Endometrium (tissue), 2 donors: ENCODE measurements around the gene GNB2.
"Not testable (repeated sequence)": the region's sequence is repeated elsewhere in the genome, so short reads cannot be mapped to it uniquely, and the experiment has no call there.

Experiments used
- FAIRE-seq: peaks from 2 replicates; lab custom pipeline; 2012; peaks lifted over from hg19 to GRCh38; lab: Jason Lieb, UNC
- donor health status: control.
- donor health status: control.

Gene GNB2

DNA sequence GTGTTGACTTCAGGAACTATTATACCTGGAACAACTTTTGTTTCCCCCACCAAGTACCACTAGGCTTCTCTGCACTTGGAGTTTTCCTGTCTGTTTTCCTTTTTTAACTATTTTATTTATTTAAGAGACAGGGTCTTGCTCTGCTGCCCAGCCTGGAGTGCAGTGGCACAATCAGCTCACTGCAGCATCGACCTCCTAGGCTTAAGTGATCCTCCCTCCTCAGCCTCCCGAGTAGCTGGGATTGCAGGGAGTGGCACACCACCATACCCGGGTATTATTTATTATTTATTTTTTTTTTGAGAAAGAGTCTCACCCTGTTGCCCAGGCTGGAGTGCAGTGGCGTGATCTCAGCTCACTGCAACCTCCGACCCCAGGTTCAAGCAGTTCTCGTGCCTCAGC is 22.6 kb downstream of the GNB2 start:
- no peak for FAIRE-seq

DNA sequence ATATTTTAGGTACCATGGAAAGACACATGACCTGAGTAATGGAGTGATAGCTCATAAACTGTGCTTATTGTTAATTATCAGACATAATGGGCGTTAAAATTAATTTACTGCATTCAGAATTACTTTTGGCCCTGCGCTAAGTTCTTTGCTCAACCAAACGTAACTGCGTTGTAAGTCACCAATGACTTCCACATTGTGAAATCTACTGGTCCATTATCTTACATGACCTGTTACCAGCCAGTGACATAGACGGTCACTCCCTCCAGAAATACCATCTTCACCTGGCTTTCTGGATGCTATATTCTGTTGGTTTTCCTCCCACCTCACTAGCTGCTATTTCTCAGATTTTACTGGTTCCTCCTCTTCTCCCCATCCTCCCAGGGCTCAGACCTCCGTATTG is 25.5 kb downstream of the GNB2 start:
- FAIRE-seq, result no peak

DNA sequence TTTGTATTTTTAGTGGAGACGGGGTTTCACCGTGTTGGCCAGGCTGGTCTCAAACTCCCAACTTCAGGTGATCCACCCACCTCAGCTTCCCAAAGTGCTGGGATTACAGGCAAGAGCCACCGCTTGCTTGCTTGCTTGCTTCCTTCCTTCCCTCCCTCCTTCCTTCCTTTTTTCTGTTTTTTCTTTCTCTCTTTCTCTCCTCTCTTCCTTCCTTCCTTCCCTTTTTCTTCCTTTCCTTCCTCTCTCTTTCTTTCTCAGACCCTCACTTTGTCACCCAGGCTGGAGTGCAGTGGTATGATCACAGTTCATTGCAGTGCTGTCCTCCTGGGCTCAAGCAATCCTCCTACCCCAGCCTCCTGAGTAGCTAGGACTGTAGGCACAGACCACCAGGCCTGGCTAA is 27.5 kb downstream of the GNB2 start:
- not testable (repeated sequence) for FAIRE-seq

DNA sequence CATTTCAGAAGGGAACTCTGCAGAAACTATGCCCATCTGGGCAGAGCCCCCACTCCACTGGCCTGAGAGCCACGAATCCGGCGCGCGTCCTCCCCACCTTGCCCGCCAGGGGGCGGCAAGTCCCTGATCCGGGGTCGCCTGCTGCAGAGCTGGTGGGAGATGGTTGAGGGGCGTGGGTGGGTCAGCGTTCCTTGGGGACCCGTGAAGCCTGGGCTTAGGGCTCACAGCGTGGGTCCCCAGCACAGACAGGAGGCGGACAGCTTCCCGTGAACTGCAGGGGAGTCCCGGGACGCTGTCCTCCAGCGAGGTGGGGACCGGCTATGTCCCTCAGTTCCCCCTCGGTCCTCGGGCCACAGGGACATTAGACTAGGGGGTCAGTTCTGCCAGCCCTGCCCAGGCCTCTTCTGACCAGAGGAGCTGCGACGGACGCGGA is 31.8 kb downstream of the GNB2 start:
- FAIRE-seq, result no peak

DNA sequence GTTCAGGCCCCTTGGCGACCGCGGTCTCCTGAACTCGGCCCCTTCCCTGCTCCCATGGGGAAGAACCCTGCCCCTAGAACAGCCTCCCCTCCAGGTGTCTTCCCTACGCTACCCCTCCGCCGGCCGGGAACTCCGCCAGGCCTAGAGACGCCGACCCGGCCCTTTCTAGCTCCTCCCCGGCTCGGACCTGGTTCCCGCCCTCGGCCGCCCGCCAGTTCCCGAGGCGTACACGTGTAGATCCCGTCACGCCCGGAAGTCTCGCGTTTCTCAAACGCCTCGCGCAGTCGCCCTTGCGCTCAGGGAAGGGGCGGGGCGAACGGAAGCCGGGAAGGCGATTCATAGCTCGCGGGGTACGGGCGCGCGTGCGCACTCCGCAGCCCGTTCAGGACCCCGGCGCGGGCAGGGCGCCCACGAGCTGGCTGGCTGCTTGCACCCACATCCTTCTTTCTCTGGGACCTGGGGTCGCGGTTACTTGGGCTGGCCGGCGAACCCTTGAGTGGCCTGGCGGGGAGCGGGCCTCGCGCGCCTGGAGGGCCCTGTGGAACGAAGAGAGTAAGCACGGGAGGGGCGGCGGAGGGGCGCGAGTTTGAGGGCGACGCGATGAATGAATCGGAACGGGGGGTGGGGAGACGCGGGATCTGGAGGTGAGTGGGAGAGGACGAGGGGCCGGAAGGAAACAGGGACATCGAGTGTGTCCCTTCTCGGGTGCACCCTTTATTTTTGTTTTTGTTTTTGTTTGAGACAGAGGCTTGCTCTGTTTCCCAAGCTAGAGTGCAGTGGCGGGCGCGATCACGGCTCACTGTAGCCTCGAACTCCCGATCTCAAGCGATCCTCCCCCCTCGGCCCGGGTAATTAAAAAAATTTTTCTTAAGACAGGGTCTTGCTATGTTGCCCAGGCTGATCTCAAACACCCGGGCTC is 32.5 kb downstream of the GNB2 start, which contains the start of gene POP7:
TSS of gene POP7 (plus strand) at position 369 of the 919 bp plus-strand sequence. CDS start 710 bp downstream, outside the sequence.
- peak; percentile 87 for FAIRE-seq

DNA sequence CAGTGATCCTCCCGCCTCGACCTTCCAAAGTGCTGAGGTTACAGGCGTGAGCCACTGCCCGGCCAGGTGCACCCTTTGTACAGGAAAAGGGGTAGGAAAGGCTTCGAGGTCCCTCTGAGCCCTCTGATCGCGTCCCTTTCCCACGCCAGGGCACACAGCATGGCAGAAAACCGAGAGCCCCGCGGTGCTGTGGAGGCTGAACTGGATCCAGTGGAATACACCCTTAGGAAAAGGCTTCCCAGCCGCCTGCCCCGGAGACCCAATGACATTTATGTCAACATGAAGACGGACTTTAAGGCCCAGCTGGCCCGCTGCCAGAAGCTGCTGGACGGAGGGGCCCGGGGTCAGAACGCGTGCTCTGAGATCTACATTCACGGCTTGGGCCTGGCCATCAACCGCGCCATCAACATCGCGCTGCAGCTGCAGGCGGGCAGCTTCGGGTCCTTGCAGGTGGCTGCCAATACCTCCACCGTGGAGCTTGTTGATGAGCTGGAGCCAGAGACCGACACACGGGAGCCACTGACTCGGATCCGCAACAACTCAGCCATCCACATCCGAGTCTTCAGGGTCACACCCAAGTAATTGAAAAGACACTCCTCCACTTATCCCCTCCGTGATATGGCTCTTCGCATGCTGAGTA is 33.3 kb downstream of the GNB2 start:
- no peak for FAIRE-seq

DNA sequence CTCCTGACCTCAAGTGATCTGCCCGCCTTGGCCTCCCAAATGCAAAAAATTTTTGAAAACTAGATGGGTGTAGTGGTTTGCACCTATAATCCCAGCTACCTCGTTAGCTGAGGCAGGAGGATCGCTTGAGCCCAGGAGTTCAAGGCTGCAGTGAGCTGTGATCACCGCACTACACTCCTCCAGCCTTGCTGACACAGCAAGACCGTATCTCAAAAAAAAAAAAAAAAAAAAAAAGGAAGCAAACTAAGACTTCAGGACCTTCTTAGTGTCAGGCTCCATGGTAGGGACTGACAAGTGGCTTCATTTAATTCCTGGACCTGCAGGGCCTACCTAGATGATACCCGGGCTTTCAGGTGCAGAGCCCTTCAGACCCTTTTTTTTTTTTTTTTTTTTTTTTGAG is 34.9 kb downstream of the GNB2 start:
- no peak for FAIRE-seq

DNA sequence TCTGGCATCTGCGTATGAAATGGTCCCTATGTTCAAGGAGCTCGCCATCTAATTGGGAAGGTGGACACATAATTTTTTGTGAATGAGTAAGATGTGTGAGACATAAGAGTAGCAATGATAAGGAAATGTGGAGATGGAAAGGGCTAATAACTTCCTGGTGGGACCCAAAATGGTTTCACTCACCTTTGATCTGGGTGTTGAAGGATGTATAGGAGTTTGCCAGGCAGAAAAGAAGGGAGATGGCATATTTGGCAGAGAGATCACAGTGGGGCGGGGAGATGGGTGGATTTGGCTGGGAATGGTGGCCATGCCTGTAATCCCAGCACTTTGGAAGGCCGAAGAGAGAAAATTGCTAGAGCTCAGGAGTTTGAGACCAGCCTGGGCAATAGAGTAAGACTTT is 36.9 kb downstream of the GNB2 start:
- FAIRE-seq, result no peak

DNA sequence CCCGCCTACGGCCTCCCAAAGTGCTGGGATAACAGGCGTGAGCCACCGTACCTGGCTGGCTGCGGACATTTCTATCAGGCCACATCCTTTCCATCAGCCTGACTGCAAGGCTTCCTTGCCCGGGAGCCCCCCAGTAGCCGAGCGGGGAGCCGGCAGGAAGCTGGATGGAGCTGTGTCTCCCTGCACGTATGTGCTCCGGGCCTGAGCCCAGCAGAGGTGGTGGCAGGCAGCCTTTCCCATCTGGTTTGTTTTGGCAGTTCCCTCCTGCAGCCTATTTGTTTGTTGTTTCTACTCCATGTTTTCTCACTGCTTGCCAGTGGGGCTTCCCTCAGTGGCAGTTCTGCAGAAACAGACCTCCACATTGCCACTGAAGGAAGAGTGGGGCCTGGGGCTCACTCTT is 37.8 kb downstream of the GNB2 start:
- no peak for FAIRE-seq

DNA sequence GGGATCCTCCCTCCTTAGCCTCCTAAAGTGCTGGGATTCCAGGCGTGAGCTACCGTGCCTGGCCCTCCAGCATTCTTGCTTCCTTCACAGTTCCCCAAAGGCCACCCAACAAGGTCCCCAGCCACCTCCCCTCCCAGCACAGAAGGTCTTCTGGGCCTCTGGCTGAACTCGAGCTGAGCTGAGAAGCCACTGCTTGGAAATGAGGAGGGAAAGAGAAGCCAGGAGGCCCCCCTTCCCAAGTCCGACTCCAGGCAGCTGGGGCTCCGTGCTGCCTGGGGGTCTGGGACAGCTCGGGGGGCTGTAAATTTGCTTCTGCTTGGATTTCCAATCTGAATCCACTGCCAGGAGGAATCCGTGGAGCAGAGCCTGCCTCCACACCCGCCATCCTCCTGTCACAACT is 41.2 kb downstream of the GNB2 start:
- no peak for FAIRE-seq

DNA sequence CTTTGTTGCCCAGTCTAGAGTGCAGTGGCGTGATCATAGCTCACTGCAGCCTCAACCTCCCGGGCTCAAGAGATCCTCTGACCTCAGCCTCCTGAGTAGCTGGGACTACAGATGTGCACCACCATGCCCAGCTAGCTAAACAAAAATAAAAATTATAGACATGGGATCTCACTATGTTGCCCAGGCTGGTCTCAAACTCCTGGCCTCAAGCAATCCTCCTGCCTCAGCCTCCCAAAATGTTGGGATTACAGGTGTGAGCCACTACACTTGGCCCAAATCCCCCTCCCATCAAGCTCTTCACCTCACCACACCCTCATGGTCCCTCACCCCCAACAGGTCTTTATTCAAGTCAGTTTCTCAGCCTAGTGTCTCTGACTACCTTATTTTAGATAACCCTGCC is 43.5 kb downstream of the GNB2 start:
- FAIRE-seq, result not testable (repeated sequence)

DNA sequence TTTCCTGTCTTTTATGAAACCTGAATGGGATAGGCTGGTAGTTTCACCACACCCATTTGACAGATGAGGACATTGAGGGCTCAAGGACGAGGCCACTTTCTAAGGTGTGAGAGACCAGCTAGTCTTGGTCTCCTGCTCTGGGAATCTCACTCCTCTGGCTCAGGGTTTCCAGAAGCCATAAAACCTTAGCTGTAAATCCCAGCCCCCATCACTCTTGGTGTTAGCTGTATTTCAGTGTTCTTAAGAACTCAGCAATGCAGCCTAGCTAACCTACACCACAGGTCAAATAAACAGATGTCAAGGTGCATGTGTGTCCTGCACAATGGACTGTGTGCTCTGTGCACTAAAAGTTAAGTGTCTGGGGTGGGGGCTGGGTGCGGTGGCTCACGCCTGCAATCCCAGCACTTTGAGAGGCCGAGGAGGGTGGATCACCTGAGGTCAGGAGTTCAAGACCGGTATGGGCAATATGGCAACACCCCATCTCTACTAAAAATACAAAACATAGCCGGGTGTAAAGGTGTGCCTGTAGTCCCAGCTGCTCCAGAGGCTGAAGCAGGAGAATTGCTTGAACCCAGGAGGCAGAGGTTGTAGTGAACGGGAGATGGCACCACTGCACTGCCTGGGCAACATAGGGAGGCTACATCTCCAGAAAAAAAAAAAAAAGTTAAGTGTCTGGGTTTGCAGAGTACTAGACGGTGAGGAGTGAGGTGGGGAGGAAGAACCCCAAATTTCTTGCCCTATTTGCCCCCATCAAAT is 46.2 kb downstream of the GNB2 start:
- no peak for FAIRE-seq

DNA sequence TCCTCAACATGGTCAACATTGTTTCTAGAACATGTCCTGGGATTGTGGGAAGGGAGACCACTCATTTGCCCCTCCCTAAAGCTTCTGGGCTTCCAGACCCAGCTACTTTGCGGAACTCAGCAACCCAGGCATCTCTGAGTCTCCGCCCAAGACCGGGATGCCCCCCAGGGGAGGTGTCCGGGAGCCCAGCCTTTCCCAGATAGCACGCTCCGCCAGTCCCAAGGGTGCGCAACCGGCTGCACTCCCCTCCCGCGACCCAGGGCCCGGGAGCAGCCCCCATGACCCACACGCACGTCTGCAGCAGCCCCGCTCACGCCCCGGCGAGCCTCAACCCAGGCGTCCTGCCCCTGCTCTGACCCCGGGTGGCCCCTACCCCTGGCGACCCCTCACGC is 46.7 kb downstream of the GNB2 start, which contains the start of gene EPO:
TSS of gene EPO (plus strand) at position 190 of the 392 bp plus-strand sequence. CDS start 513 bp downstream, outside the sequence.
- no peak for FAIRE-seq

DNA sequence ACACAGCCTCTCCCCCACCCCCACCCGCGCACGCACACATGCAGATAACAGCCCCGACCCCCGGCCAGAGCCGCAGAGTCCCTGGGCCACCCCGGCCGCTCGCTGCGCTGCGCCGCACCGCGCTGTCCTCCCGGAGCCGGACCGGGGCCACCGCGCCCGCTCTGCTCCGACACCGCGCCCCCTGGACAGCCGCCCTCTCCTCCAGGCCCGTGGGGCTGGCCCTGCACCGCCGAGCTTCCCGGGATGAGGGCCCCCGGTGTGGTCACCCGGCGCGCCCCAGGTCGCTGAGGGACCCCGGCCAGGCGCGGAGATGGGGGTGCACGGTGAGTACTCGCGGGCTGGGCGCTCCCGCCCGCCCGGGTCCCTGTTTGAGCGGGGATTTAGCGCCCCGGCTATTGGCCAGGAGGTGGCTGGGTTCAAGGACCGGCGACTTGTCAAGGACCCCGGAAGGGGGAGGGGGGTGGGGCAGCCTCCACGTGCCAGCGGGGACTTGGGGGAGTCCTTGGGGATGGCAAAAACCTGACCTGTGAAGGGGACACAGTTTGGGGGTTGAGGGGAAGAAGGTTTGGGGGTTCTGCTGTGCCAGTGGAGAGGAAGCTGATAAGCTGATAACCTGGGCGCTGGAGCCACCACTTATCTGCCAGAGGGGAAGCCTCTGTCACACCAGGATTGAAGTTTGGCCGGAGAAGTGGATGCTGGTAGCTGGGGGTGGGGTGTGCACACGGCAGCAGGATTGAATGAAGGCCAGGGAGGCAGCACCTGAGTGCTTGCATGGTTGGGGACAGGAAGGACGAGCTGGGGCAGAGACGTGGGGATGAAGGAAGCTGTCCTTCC is 47.3 kb downstream of the GNB2 start:
- FAIRE-seq, result no peak

DNA sequence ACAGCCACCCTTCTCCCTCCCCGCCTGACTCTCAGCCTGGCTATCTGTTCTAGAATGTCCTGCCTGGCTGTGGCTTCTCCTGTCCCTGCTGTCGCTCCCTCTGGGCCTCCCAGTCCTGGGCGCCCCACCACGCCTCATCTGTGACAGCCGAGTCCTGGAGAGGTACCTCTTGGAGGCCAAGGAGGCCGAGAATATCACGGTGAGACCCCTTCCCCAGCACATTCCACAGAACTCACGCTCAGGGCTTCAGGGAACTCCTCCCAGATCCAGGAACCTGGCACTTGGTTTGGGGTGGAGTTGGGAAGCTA is 47.9 kb downstream of the GNB2 start:
- no peak for FAIRE-seq

DNA sequence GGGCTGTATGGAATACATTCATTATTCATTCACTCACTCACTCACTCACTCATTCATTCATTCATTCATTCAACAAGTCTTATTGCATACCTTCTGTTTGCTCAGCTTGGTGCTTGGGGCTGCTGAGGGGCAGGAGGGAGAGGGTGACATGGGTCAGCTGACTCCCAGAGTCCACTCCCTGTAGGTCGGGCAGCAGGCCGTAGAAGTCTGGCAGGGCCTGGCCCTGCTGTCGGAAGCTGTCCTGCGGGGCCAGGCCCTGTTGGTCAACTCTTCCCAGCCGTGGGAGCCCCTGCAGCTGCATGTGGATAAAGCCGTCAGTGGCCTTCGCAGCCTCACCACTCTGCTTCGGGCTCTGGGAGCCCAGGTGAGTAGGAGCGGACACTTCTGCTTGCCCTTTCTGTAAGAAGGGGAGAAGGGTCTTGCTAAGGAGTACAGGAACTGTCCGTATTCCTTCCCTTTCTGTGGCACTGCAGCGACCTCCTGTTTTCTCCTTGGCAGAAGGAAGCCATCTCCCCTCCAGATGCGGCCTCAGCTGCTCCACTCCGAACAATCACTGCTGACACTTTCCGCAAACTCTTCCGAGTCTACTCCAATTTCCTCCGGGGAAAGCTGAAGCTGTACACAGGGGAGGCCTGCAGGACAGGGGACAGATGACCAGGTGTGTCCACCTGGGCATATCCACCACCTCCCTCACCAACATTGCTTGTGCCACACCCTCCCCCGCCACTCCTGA is 49.1 kb downstream of the GNB2 start:
- FAIRE-seq, result no peak

DNA sequence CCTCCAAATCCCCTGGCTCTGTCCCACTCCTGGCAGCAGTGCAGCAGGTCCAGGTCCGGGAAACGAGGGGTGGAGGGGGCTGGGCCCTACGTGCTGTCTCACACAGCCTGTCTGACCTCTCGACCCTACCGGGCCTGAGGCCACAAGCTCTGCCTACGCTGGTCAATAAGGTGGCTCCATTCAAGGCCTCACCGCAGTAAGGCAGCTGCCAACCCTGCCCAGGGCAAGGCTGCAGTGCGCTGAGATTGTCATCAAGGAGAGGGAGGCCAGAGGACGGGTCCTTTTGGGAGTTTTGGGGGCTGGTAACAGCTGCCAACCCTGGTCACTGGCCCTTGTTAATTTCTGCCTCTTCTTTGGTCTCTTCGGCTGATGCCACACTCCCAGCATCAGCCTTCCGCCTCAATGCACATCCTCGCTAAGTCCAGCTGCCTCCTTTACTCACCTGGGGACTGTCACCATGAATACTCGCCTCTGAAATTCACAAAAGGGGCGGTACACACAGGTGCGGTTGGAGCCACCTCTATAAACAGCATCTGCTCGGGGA is 50.3 kb downstream of the GNB2 start:
- FAIRE-seq, result no peak

DNA sequence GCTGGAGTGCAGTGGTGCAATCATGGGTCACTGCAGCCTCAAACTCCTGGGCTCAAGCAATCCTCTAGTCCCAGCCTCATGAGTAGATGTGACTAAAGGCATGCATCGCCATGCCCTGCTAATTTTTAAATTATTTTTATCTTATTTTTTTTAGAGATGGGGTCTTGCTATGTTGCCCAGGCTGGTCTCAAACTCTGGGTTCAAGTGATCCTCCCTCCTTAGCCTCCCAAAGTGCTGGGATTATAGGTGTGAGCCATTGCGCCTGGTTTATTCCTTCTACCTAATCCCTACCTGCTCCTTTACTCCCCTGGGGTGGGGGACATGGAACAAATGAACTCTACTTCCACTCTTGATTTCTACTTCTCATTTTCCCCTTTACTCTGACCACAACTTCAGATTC is 50.8 kb downstream of the GNB2 start:
- FAIRE-seq, result not testable (repeated sequence)

DNA sequence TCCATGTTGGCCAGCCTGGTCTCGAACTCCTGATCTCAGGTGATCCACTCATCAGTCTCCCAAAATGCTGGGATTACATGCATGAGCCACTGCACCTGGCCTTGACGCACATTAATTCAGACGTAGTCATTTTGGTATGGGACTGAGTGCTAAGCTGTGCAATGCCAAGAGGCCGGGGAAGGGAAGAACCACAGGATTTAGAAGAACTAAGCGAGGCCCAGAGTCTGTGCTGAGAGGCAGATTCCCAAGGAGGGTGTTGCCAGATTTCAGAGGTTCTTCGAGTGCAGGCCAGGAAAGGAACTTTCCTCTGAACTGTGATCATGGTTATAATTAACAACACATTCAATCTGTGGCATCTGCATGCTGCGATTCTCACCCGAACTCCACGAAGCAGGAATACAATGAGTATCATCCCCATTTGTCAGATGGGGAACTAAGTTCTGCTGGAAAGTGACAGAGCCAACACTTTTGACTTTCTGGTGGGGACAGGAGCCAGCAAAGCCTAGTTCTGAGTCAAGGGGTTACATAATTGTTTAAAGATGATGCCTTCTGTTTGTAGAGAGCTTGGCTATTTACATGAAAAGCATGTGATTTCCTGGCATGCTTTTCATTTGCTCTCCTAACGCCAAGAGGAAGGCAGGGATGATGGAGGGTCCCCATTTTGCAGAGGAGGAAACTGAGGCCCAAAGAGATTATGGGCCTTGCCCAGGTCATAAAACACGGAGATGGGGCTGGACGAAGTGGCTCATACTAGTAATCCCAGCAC is 53.6 kb downstream of the GNB2 start:
- FAIRE-seq, result no peak

DNA sequence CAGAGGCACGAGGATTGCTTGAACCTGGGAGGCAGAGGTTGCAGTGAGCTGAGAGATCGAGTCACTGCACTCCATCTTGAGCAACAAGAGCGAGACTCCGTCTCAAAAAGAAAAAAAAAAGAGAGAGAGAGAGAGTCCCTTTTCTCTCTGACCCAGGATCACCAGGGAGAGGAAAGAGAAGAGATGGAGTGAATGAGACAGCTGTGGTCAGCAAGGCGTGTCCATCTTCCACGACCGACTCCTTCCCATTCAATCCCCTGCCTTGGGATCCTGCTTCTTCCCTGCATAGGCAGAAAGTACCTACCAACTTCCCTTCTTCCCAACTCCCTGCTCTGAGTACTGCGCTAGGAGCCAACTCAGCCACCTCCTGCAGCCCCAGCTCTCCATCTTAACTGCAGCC is 54.7 kb downstream of the GNB2 start:
- FAIRE-seq, result no peak
